Suppressor macrophage (primary cell): Measurements from ENCODE around the gene PRELID1.

ENCODE experiments used
- DNase-seq, 4 experiments: peaks; one replicate each; pipeline ENCODE4 v3.0.0-alpha.2; 2020 to 2022

The PRELID1 gene

GRCh38 chr5:177314376-177315342, 11.1 kb downstream of the PRELID1 start:
- DNase-seq = no peak

GRCh38 chr5:177315411-177315810, 11.8 kb downstream of the PRELID1 start:
- no peak for DNase-seq

- DNase-seq = no peak
These were observed 12.4 kb downstream of the PRELID1 start for GRCh38 chr5:177316005-177316404.

GRCh38 chr5:177317959-177318377, 14.4 kb downstream of the PRELID1 start:
- peak; percentile 87 to 91 (median 89) for DNase-seq

- DNase-seq = peak in 3 of 4 experiments; percentile 28 to 51 (median 49)
These were observed 16.5 kb downstream of the PRELID1 start for GRCh38 chr5:177319913-177320588.

GRCh38 chr5:177320879-177321278, 17.3 kb downstream of the PRELID1 start:
- DNase-seq = peak; percentile 84 to 91 (median 88)

GRCh38 chr5:177325868-177326381, 22.3 kb downstream of the PRELID1 start:
- no peak for DNase-seq

- peak in 3 of 4 experiments; percentile 26 to 53 (median 46) for DNase-seq
These were observed 24.2 kb downstream of the PRELID1 start for GRCh38 chr5:177327539-177328522.

GRCh38 chr5:177328545-177329231, 25.1 kb downstream of the PRELID1 start:
- no peak for DNase-seq

GRCh38 chr5:177329883-177330282, 26.3 kb downstream of the PRELID1 start:
- no peak for DNase-seq

GRCh38 chr5:177330991-177331842, 27.6 kb downstream of the PRELID1 start:
- DNase-seq = no peak

- no peak for DNase-seq
These were observed 28.7 kb downstream of the PRELID1 start for GRCh38 chr5:177332031-177332895.

GRCh38 chr5:177332896-177333260, 29.3 kb downstream of the PRELID1 start:
- DNase-seq = no peak

GRCh38 chr5:177333420-177334154, 30.0 kb downstream of the PRELID1 start:
- DNase-seq = no peak

- no peak for DNase-seq
These were observed 30.6 kb downstream of the PRELID1 start for GRCh38 chr5:177334155-177334551.

- no peak for DNase-seq
These were observed 31.4 kb downstream of the PRELID1 start for GRCh38 chr5:177334781-177335700.

- no peak for DNase-seq
These were observed 32.1 kb downstream of the PRELID1 start for GRCh38 chr5:177335701-177336065.

GRCh38 chr5:177336112-177336511, 32.5 kb downstream of the PRELID1 start:
- DNase-seq = peak; percentile 66 to 79 (median 72)
